ENCODE measurements around the gene PRMT2. TPM values are rescaled to one million over a fixed set of nuclear protein-coding genes. Genes with fewer than 3 reads are reported as not detected.

The PRMT2 gene
- total RNA-seq, 3 donors from 2014 or later (not counting 1 experiment from before 2014, with no cell fraction given): 122 to 199 (median 170) TPM

DNA sequence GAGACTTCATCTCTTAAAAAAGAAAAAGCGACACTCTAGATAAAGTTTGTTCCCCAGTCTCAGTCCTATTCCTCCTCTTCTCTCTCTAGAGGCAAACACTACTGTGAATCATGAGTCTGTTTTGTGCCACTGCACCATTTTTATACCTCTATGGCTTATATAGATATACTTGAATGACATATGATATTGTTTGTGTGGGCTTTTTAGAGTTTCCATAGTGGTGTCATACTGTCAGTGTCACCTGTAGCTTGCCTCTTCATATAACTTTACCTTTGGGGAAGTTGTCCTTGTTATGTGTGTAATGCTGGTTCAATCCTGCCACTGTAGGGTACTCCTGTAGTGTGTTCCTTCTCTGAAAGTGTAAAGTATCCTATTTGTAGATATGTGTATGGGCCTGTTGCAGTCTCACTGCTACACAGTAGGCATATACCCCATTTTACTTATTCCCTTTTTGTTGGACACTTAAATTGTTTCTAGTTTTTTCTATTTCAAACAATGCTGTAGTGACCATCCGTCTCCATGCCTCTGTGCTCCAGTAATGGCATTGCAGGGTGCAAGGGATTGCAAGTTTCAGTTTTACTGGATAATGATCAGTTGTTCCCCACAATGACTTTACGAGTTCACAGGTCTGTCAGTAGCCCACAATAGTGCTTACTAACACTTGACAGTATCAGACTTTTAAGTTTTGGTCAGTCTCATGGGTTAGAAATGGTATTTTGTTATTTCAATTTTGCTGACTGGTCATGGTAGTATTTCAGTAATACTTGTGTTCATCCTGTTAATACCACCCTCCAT lies 2.7 kb downstream of the PRMT2 start:
- Mint-ChIP-seq H3K27ac (peak overlapping the region; percentile 93 to 99), H3K27me3 (ENCODE audit: low read depth in 2 of 2) (no peaks in the 10 kb centered on the region), H3K4me1 (peaks cover 60 to 78% of the 10 kb centered on the region in 2 donors), H3K36me3 (peaks cover 10% of the 10 kb centered on the region), H3K4me3 (peak overlapping the region; percentile 80), H3K9me3 (no peaks in the 10 kb centered on the region)
- Histone ChIP-seq H3K27me3 (ENCODE audit: control insufficient read depth, insufficient read depth, low read length) (no peaks in the 10 kb centered on the region), H3K36me3 (ENCODE audit: control insufficient read depth, insufficient read depth, low read length) (peaks cover 18% of the 10 kb centered on the region), H3K27ac (ENCODE audit: low read length) (peak overlapping the region; percentile 49), H3K4me1 (ENCODE audit: control insufficient read depth, insufficient read depth, low read length) (peaks cover 29% of the 10 kb centered on the region), H3K9me3 (ENCODE audit: control insufficient read depth, insufficient read depth, low read length) (no peaks in the 10 kb centered on the region), H3K4me3 (ENCODE audit: low read length) (peak overlapping the region; percentile 2)
- ATAC-seq (peak; percentile 22 to 42 (median 25)), DNase-seq (peak in 1 of 2 donors; percentile 24)
- TF ChIP-seq CTCF (IDR thresholded peaks at IDR 0.05): no peak
- intact Hi-C loops (cut with micrococcal nuclease): loop anchor here (2.0 kb wide), 2 partner anchors 15 to 79 kb away; no protein-coding TSS in a partner anchor
- 34% methylated on average over 3 of the region's 3 CpGs for WGBS (ENCODE audit: insufficient coverage)

- intact Hi-C loops (cut with micrococcal nuclease): loop anchor here (2.0 kb wide), 1 partner anchor 17 kb away; no protein-coding TSS in a partner anchor
- Mint-ChIP-seq H3K36me3 (peaks cover 10% of the 10 kb centered on the region), H3K27ac (peak overlapping the region; percentile 93 to 99), H3K27me3 (ENCODE audit: low read depth in 2 of 2) (no peaks in the 10 kb centered on the region), H3K9me3 (no peaks in the 10 kb centered on the region), H3K4me3 (peak overlapping the region; percentile 80), H3K4me1 (peaks cover 54 to 76% of the 10 kb centered on the region in 2 donors)
- no CpG with 5 or more reads among the region's 8 CpGs for WGBS (ENCODE audit: insufficient coverage)
- H3K27me3 ChIP-seq (ENCODE audit: control insufficient read depth, insufficient read depth, low read length): no peaks in the 10 kb centered on the region
- ATAC-seq (no peak), DNase-seq (peak in 1 of 2 donors; percentile 60)
- TF ChIP-seq CTCF (IDR thresholded peaks at IDR 0.05): peak; percentile 69
- H3K36me3 ChIP-seq (ENCODE audit: control insufficient read depth, insufficient read depth, low read length): peaks cover 32% of the 10 kb centered on the region
- no peaks in the 10 kb centered on the region for H3K9me3 ChIP-seq (ENCODE audit: control insufficient read depth, insufficient read depth, low read length)
- H3K4me1 ChIP-seq (ENCODE audit: control insufficient read depth, insufficient read depth, low read length): peaks cover 17% of the 10 kb centered on the region
- H3K4me3 ChIP-seq (ENCODE audit: low read length): no peak overlapping the region
- no peak overlapping the region for H3K27ac ChIP-seq (ENCODE audit: low read length)
These were observed 4.3 kb downstream of the PRMT2 start for GRCh38 chr21:46639489-46640386.

DNA sequence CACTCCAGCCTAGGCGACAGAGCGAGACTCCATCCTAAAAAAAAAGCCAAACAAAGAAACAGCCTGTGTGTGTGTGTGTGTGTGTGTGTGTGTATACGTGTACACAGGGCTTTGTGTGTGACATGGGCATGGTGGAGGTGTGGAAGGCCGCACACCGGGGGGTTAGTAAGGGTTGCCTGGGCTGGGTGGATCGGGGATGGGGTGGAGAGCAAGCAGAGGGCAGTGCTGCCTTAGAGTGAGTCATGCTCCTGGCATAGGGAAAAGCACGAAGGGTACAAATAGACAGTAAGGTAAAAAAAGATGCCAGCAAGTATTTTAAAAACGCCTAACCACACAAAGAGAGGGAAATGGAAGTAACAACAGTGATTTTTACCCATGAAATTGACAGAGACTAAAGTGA lies 6.2 kb downstream of the PRMT2 start:
- peaks cover 10% of the 10 kb centered on the region for H3K4me1 ChIP-seq (ENCODE audit: control insufficient read depth, insufficient read depth, low read length)
- H3K27ac ChIP-seq (ENCODE audit: low read length): no peak overlapping the region
- TF ChIP-seq CTCF (IDR thresholded peaks at IDR 0.05): no peak
- Mint-ChIP-seq H3K9me3 (no peaks in the 10 kb centered on the region), H3K27me3 (ENCODE audit: low read depth in 2 of 2) (no peaks in the 10 kb centered on the region), H3K36me3 (peaks cover 17% of the 10 kb centered on the region), H3K4me1 (peaks cover 49 to 72% of the 10 kb centered on the region in 2 donors), H3K4me3 (no peak overlapping the region), H3K27ac (peak overlapping the region; percentile 93 to 99)
- H3K27me3 ChIP-seq (ENCODE audit: control insufficient read depth, insufficient read depth, low read length): no peaks in the 10 kb centered on the region
- H3K4me3 ChIP-seq (ENCODE audit: low read length): no peak overlapping the region
- WGBS (ENCODE audit: insufficient coverage): 98% methylated on average over 8 of the region's 8 CpGs
- H3K9me3 ChIP-seq (ENCODE audit: control insufficient read depth, insufficient read depth, low read length): no peaks in the 10 kb centered on the region
- peaks cover 48% of the 10 kb centered on the region for H3K36me3 ChIP-seq (ENCODE audit: control insufficient read depth, insufficient read depth, low read length)
- intact Hi-C loops (cut with micrococcal nuclease): no loop called here
- DNase-seq (no peak), ATAC-seq (no peak)
